ENCODE data around the gene C11orf52.
"Not testable (repeated sequence)": the region's sequence is repeated elsewhere in the genome, so short reads cannot be mapped to it uniquely, and the experiment has no call there.

C11orf52 gene

DNA sequence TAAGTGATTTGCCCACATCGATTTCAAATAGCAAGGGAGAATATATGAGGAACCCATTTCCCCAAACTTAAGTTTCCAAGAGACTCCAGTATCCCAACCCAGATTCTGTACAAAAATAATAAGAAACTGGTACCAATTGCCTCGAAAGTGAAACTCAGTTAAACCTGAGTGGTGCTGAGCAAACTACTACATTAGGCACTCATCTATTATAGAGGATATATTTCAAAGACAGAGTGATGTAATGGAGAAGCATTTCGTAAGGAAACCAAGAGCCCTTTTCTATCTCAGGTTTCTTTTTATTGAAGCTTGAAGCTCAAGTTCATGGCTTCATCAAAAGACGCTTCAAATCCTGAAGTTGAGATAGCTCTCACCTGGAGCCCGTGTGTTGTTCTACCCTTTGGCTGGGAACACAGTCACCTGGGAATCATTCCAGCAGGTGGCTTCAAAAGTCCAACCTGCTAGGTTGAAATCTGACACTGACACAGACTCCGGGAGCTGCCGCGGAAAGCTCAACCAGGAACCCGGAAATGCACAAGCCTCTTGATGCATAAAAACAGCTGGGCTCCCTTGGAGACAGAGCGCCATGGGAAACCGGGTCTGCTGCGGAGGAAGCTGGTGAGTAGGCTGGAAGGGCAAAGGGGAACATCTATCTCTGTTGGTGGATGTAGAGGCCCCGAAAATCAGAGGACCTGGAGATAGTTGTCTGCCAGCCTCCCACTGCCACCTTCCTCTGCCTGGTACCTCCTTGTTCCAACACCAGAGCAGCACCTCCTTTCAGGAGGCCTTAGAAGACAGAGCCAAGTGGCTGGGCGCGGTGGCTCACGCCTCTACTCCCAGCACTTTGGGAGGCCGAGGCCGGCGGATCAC is at the start of gene C11orf52:
C11orf52 (plus strand) TSS at position 524 of the 867 bp plus-strand sequence; CDS start at position 584, 60 bp downstream.
- no peak for DNase-seq

- no peak for DNase-seq
Measured at GRCh38 chr11:111870113-111870512, 48.6 kb upstream of the C11orf52 start.

GRCh38 chr11:111870522-111870885 is 48.2 kb upstream of the C11orf52 start:
- DNase-seq, result peak; percentile 8

- DNase-seq, result peak; percentile 68
Measured at GRCh38 chr11:111870886-111871692, 47.6 kb upstream of the C11orf52 start, which contains the start of gene ALG9. ALG9 (minus strand) TSS chr11:111871581; CDS start chr11:111871482, 99 bp downstream.

GRCh38 chr11:111871693-111872161 is 47.0 kb upstream of the C11orf52 start:
- DNase-seq, result no peak

DNA sequence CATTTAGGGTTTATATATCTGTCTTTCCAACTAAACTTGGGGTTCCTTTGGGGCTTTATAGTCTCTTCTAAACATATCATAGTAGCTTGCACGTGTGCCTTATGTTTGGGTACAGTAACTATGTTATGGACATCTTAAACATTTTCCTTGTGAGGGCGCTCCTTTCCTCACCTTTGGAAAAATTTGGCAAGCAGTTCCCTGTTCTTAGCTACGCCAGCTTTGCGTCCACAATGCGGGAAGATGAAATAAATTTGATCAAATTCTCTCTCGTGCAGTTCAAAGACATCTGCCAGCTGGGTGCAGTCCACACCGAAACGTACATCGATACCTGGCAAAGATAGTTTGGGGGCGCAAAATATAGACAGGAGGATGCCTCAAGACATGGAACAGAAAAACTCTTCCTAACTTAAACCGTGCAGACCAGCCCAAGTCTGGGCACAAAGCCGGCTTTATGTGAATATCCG is 40.3 kb upstream of the C11orf52 start:
- no peak for DNase-seq

DNA sequence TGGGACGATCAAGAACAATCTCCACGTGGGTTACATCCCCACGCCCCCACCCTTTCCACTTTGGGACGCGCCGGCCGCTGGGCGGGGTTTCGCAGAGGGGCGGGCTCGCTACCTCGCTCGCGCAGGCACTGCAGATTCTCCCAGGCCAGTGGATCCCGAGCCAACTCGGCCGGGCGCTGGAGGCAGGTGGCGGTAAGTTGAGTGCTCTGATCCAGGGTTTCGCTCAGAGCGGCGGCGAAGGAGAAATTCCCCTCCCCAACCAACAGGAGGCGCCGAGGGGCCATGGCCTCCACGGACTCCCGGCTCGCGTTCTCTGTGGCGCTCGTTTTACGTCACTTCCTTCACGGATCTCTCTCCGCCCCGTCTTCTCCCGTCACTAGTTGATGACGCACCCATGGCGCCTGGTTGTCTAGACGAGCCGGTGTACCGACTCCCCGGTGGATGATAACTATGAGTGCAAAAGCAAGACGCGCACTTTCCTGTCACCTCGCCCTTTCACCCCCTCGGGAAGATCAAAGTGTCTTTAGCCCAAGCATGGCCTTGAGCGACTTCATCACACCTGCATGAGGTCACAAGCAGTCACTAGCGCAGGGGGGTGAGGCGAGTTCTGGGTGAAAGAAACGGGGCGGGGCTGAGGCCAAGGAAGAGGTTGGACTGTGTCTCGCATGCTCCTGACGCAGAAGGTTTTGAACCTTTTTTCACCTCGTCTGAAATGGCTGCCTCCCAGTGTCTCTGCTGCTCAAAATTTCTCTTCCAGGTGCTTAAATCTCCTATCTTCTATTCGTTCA is 39.7 kb upstream of the C11orf52 start, which contains the start of the genes CFAP68 and FDXACB1:
CFAP68 (plus strand) TSS at position 693 of the 788 bp plus-strand sequence; CDS start at position 713, 20 bp downstream.
FDXACB1 (minus strand) TSS at position 317 of the 788 bp plus-strand sequence; CDS start at position 284, 33 bp downstream.
- peak; percentile 94 for DNase-seq

GRCh38 chr11:111879637-111879960 is 39.1 kb upstream of the C11orf52 start:
- DNase-seq, result no peak

DNA sequence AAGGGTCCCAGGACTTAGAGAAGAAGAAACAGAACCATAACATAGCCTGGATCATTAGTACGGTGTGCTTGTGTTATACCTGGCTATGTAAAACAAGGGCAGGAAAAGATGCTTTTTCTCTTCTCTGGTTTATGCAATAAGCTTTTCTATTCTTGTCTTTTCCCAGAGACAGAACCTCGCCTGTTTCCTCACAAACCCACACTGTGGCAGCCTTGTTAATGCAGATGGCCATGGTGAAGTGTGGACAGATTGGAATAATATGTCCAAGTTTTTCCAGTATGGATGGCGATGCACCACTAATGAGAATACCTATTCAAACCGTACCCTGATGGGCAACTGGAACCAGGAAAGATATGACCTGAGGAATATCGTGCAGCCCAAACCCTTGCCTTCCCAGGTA is 36.5 kb upstream of the C11orf52 start:
- DNase-seq, result no peak

DNA sequence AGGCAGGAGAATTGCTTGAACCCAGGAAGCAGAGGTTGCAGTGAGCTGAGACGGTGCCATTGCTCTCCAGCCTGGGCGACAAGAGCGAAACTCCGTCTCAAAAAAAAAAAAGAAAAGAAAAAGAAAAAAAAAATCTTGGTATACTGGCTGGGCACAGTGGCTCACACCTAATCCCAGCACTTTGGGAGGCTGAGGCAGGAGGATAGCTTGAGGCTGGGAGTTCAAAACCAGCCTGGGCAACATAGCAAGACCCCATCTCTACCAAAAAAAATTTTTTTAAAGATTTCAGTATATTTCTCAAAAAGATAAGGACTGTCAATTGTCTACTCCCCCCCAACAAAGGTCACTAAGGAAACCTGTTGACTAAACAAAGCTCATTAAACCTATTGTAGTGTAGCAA is 33.7 kb upstream of the C11orf52 start:
- not testable (repeated sequence) for DNase-seq

- DNase-seq, result no peak
Measured at GRCh38 chr11:111886032-111886431, 32.7 kb upstream of the C11orf52 start.

DNA sequence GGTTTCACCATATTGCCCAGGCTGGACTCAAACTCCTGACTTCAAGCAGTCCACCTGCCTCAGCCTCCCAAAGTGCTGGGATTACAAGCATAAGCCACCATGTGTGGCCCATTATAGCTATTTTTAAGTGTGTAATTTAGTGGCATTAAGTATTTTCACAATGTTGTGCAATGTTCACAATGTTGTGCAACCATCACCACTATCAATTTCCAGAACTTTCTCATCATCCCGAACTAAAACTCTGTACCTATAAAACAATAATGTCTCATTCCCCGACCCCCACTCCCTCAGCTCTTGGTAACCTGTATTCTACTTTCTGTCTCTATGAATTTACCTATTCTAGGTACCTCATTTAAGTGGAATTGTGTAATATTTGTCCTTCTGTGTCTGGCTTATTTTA is 31.9 kb upstream of the C11orf52 start:
- DNase-seq, result peak; percentile 12

- DNase-seq, result peak; percentile 6
Measured at GRCh38 chr11:111905411-111905810, 13.3 kb upstream of the C11orf52 start.

GRCh38 chr11:111906680-111907079 is 12.0 kb upstream of the C11orf52 start:
- DNase-seq, result no peak

- no peak for DNase-seq
Measured at GRCh38 chr11:111908639-111909305, 9.9 kb upstream of the C11orf52 start.

GRCh38 chr11:111909378-111909777 is 9.3 kb upstream of the C11orf52 start:
- DNase-seq, result no peak

GRCh38 chr11:111910676-111911562 is 7.8 kb upstream of the C11orf52 start:
- DNase-seq, result no peak

DNA sequence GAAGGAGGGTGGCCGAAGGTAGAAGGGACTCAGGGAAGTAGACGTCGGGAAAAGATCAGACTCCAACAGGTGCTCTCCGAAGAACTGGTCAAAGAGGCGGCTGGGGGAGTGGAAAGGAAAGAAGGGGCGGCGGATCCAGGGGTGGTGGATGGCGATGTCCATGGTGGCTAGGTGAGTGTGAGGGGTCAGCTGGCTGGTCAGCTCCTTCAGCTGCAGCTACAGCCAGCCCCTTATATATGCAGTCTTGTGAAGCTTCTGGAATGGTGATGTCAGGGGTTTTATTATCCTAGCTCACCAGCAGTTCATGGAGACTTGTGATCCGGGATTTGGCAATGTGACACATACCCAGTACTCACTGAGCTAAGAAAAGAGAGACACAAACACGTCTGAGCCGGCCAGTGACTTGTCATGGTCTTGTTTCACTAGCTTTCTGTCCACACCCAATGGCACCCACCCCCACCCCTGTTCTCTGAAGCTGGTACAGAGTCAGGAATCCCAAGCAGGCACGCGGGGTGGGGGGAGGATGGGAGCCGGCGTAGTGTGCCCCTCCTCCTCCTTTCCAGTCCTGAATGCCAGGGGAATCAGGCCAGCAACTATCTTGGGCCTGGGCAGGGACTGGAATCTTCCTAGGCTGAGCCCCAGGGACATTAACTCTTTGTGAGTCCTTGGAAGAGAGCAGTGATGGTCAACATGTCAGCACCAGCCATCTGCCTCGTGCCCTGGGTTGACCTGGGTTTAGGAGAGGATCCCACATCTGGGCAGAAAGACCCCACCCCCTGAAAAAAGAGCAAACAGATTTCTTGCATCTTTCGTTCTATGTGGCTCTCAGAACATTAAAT is 6.9 kb upstream of the C11orf52 start, which contains the start of gene CRYAB:
CRYAB (minus strand) TSS at position 208 of the 839 bp plus-strand sequence; CDS start at position 162, 46 bp downstream.
- DNase-seq, result no peak

- DNase-seq, result no peak
Measured at GRCh38 chr11:111912535-111912934, 6.2 kb upstream of the C11orf52 start, which contains the start of gene HSPB2. HSPB2 (plus strand) TSS chr11:111912734; CDS start chr11:111912830, 96 bp downstream.

Measured in MV-4-11 (cell line).